Calu3 (cell line): ENCODE results near the gene CEP41. TPM values are rescaled to one million over a fixed set of nuclear protein-coding genes. Genes with fewer than 3 reads are reported as not detected.

Experiments
- BruUV-seq: library from RNA; stranded (reverse); fragments of 400-500 nt; replicated peaks from 2 replicates; lab custom pipeline; 2021; lab: Mats Ljungman, UMichigan
- CTCF ChIA-PET: fragments of 300-600 bp; sonication (Branson Sonifier 250); formaldehyde crosslinking; loops from one replicate; lab custom pipeline; 2022; ENCODE audit warnings: antibody characterized with exemption; lab: Charles Lee
- DNase-seq: peaks from one replicate; pipeline ENCODE4 v3.0.0; 2022
- H3K27ac Mint-ChIP-seq: one replicate; pipeline ENCODE4 v1.8.0; 2022; ENCODE audit warnings: mixed read lengths; ENCODE audit not compliant: unreplicated experiment
- H3K27me3 Mint-ChIP-seq: one replicate; pipeline ENCODE4 v1.8.0; 2022; ENCODE audit warnings: mixed read lengths; ENCODE audit not compliant: unreplicated experiment
- H3K36me3 Mint-ChIP-seq: one replicate; pipeline ENCODE4 v1.8.0; 2022; ENCODE audit warnings: mild to moderate bottlenecking, moderate library complexity, mixed read lengths; ENCODE audit not compliant: insufficient read depth, unreplicated experiment
- H3K4me1 Mint-ChIP-seq: one replicate; pipeline ENCODE4 v1.8.0; 2022; ENCODE audit warnings: mild to moderate bottlenecking, low read depth, mixed read lengths; ENCODE audit not compliant: unreplicated experiment
- H3K4me3 Mint-ChIP-seq: one replicate; pipeline ENCODE4 v1.8.0; 2022; ENCODE audit warnings: mild to moderate bottlenecking, low read depth, moderate library complexity, mixed read lengths; ENCODE audit not compliant: unreplicated experiment
- H3K9me3 Mint-ChIP-seq: one replicate; pipeline ENCODE4 v1.8.0; 2022; ENCODE audit warnings: low read depth, mixed read lengths; ENCODE audit not compliant: unreplicated experiment
- intact Hi-C: fragments of 100-400 bp; cut with micrococcal nuclease; formaldehyde crosslinking; loops from one replicate; pipeline ENCODE4 v1.10.0; 2022; ENCODE audit not compliant: unreplicated experiment
- total RNA-seq: library from RNA; stranded (reverse); gene quantifications from 2 replicates; pipeline ENCODE4 v1.2.3, GENCODE V29; 2022
- TF ChIP-seq, protein P1 (sequence below): fragments of 200-600 bp; IDR thresholded peaks from one replicate; pipeline ENCODE4 v1.8.0; 2022; ENCODE audit warnings: antibody characterized with exemption; ENCODE audit not compliant: unreplicated experiment

The CEP41 gene
- total RNA-seq, 1 experiment from 2014 or later, result 21.6 TPM

DNA sequence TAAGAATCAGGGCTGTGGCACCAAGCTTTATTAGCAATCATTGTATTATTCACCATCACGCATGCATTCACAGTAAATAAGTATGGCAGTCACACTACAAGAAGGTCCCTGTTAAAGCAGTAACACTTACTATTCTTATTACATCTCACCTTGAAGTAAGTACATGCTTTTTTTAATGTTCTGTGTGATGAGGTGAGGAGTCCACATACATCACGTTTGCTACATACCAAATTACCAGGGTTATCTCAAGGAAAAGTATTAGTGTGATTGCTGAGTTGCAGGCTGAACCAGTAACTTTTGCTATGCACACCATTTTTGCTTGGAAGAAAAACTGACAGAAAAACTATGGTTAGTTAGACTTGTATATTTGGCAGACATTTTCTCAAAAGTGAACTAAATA lies 35.8 kb downstream of the CEP41 start:
- CTCF ChIA-PET, result interaction anchor here (0.6 kb wide), 1 partner anchor 23 kb away, joined by 8 read pairs; no protein-coding TSS in a partner anchor
- BruUV-seq, result no TSS peak
- no peaks in the 10 kb centered on the region for H3K27me3 Mint-ChIP-seq
- TF ChIP-seq, protein P1, sequence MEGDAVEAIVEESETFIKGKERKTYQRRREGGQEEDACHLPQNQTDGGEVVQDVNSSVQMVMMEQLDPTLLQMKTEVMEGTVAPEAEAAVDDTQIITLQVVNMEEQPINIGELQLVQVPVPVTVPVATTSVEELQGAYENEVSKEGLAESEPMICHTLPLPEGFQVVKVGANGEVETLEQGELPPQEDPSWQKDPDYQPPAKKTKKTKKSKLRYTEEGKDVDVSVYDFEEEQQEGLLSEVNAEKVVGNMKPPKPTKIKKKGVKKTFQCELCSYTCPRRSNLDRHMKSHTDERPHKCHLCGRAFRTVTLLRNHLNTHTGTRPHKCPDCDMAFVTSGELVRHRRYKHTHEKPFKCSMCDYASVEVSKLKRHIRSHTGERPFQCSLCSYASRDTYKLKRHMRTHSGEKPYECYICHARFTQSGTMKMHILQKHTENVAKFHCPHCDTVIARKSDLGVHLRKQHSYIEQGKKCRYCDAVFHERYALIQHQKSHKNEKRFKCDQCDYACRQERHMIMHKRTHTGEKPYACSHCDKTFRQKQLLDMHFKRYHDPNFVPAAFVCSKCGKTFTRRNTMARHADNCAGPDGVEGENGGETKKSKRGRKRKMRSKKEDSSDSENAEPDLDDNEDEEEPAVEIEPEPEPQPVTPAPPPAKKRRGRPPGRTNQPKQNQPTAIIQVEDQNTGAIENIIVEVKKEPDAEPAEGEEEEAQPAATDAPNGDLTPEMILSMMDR, result no peak
- no peaks in the 10 kb centered on the region for H3K9me3 Mint-ChIP-seq
- H3K36me3 Mint-ChIP-seq, result no peaks in the 10 kb centered on the region
- H3K27ac Mint-ChIP-seq, result no peak overlapping the region
- no peak overlapping the region for H3K4me3 Mint-ChIP-seq
- intact Hi-C loops, result no loop called here
- no peaks in the 10 kb centered on the region for H3K4me1 Mint-ChIP-seq
- no peak for DNase-seq

DNA sequence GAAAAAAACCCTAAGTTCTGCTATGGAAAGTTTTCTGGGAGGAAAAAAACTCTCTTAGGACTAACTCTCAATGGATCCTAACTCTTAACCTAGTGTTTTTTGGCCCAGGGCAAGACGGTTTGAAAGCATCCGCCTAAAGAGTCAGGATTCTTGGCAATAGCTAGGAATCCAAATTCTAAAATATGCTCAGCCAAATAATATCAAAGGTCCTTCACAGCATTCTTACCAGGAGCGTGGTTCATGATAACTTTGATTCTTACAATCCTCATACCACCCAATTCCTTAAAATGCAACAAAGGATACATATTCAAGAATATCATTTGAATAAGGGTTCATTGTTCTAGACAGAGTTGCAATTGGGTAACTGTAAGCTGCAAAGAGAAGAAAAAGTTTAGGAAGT lies 39.2 kb downstream of the CEP41 start:
- TF ChIP-seq, protein P1, result no peak
- CTCF ChIA-PET, result no interaction called here
- no peak for DNase-seq
- BruUV-seq, result no TSS peak
- Mint-ChIP-seq H3K9me3 (no peaks in the 10 kb centered on the region), H3K4me3 (no peak overlapping the region), H3K27ac (no peak overlapping the region), H3K27me3 (no peaks in the 10 kb centered on the region), H3K36me3 (no peaks in the 10 kb centered on the region), H3K4me1 (no peaks in the 10 kb centered on the region)
- intact Hi-C loops, result no loop called here

DNA sequence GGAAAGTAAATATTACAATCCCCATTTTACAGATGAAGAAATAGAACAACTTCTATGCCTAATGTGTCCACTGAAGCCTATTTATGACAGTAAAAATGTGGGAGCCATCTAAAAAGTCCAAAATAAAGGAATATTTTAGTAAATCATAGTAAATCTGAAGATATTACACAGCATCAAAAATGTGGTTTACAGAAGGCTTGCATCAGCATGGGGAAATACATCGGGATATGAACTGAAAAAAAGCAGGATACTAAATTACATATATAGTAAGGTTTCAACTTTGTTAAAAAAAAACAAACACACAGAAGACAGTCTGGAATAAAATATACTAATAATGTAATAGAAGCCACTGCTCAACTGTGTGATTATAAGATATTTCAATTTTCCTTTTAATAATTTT lies 39.7 kb downstream of the CEP41 start:
- Mint-ChIP-seq H3K4me1 (no peaks in the 10 kb centered on the region), H3K4me3 (no peak overlapping the region), H3K36me3 (no peaks in the 10 kb centered on the region), H3K9me3 (no peaks in the 10 kb centered on the region), H3K27ac (no peak overlapping the region), H3K27me3 (no peaks in the 10 kb centered on the region)
- intact Hi-C loops, result no loop called here
- CTCF ChIA-PET, result no interaction called here
- BruUV-seq, result no TSS peak
- DNase-seq, result no peak
- TF ChIP-seq, protein P1, result no peak

DNA sequence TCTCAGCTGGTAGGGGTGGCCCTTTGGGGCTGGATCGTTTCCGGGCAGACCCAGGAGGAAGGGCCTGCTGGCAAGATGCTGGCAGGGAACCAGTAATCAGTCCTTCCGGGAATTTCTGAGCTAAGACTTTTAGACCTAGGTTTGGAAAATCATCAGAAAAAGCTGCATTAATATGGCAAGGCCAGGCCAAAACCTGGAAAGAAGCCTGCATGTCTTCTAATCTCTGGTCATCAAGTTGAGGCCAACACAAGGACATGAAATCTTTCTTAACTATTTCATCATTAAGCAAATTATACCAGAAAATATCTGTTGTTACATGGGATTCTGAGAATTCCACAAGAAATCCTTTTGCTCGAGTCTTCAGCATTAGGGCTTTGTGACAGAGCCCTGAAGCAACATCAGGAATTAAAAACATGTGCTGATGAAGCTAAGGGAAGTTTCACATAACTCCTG lies 40.7 kb downstream of the CEP41 start:
- H3K9me3 Mint-ChIP-seq, result no peaks in the 10 kb centered on the region
- intact Hi-C loops, result no loop called here
- no peak for DNase-seq
- no peaks in the 10 kb centered on the region for H3K4me1 Mint-ChIP-seq
- no peak overlapping the region for H3K4me3 Mint-ChIP-seq
- no peaks in the 10 kb centered on the region for H3K27me3 Mint-ChIP-seq
- TF ChIP-seq, protein P1, result no peak
- H3K36me3 Mint-ChIP-seq, result no peaks in the 10 kb centered on the region
- CTCF ChIA-PET, result interaction anchor here (0.6 to 0.7 kb wide), 3 partner anchors 212 to 1025 kb away, joined by 4 to 10 read pairs (median 7); no protein-coding TSS in a partner anchor
- H3K27ac Mint-ChIP-seq, result no peak overlapping the region
- BruUV-seq, result no TSS peak
